CD4-positive, alpha-beta T cell treated with Interleukin-6 at 100 ng/mL for 8 hours (primary cell): ENCODE results near the gene TCF3.
"Not testable (repeated sequence)": the region's sequence is repeated elsewhere in the genome, so short reads cannot be mapped to it uniquely, and the experiment has no call there.

Experiments used
- DNase-seq: peaks from one replicate; pipeline ENCODE4 v3.0.0-alpha.2; 2020; ENCODE audit warnings: mixed read lengths, low spot score

The TCF3 gene

GRCh38 chr19:1650650-1651567 lies 1.5 kb downstream of the TCF3 start:
- peak; percentile 60 for DNase-seq

GRCh38 chr19:1649706-1650649 lies 2.4 kb downstream of the TCF3 start:
- no peak for DNase-seq

DNA sequence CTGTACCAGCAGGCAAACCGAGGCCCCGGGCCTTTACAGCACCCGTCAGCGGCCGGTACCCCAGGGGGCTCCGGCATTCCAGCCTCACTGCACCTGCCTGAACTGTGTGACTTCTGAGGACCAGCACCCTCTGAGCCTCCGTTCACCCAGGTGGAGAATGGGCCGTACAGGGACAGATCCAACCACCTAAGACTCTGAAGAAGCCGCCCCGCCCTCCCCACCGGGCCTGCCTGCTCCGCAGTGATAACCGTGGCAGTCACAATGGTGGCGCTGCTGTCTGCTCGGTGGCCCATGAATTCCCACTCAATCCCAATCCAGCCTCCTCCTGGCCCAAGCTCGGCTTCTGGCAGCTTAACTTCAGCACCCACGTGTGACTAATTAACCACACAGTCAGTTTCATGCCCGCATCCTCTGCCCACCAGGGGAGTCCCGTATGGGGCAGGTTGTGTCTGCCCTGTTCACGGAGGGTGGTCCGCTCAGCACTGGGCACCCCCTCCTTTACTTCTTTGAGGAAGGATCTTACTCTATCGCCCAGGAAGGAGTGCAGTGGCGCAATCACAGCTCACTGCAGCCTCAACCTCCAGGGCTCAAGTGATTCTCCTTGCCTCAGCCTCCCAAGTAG lies 3.4 kb downstream of the TCF3 start:
- no peak for DNase-seq

- DNase-seq, result no peak
These were observed 4.0 kb downstream of the TCF3 start for GRCh38 chr19:1648459-1648849.

- DNase-seq, result no peak
These were observed 4.6 kb downstream of the TCF3 start for GRCh38 chr19:1647501-1648458.

DNA sequence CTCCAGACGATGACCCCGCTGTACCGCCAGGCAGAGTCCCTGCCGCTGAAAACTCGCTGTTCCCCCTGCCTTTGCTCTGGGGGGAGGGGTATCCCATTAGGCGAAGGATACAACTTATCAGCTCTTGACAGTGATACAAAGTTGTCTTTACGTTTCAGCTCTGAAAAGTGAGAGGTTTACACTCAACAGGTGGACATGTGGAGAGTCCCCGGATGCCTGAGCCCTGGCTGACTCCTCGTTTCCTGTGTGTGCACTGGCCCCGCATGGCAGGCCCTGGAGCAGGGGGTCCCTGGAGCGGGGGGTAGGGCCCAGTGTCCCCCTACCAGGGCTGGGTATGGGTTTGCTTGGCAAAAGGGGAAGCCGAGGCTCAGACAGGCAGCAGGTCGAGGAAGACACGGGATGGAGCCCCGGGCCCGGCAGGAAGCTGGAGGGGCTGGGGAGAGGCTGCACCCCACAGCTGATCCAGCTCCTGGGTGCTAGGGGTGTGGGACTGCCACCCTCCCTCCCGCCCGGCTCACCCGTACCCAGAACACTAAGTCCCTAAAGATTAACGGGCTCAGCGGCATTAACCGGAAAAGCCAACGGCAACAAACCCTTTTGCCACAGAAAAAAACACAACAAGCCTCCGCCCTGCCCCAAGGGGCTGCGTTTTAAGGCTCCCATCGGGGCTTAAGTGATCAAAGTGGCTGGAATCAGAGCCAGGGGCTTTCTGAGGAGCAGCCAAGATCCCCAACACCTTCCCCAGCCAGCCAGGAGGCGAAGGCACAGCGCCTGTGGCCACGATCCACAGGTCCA lies 5.6 kb downstream of the TCF3 start:
- no peak for DNase-seq

GRCh38 chr19:1646149-1646548 lies 6.3 kb downstream of the TCF3 start:
- no peak for DNase-seq

GRCh38 chr19:1645299-1645698 lies 7.1 kb downstream of the TCF3 start:
- no peak for DNase-seq

DNA sequence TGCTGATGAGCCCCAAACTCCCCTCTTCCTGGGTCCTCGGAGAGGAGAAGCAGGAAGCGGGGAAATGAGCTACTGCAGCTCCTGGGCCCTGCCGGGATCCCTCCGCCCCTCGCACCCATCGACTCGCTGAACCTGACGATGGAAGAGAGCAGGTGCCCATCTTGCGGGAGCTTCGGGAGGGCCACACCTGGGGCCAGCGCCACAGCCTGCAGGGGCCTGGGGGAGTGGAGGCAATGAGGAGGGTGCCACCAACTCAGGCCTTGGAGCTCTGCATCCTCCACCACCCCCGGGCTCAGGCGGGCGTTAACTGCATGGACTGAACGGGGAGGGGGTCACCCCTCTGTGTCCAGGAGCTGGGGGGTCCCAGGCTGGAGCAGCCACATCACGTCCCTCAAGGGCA lies 8.3 kb downstream of the TCF3 start:
- no peak for DNase-seq

GRCh38 chr19:1640893-1641448 lies 11.4 kb downstream of the TCF3 start:
- DNase-seq, result not testable (repeated sequence)

DNA sequence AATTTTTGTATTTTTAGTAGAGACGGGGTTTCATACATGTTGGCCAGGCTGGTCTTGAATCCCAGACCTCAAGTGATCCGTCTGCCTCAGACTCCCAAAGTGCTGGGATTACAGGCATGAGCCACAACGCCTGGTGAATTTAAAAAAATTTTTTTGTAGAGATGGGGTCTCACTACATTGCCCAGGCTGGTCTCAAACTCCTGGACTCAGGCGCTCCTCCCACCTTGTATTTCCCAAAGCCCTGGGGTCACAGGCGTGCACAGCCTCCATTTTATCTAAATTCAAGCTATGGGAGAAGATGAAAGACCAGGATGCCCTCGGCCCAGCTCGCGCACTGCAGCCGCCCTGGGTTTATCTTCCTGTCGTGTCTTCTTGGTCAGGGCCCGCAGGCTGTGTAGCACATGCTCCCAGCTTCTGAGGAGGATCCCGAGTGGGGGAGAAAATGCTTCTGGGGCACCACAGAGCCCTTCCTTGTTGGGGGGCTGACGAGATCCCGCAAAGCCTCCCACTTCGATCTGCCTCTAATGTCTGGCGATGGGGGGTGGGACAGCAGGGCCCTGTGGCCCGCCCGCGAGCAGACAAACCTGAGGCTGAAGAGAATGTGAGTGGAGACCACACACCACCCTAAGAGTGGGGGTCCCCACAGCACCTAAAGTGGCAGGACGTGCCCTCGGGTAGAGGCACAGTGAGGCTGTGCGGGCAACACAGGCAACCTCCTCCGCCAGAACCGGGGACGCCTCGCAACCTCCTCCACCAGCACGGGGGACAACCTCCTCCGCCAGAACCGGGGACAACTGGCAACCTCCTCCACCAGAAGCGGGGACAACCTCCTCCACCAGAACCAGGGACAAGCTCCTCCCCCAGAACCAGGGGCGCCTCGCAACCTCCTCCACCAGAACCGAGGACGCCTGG lies 15.8 kb downstream of the TCF3 start:
- no peak for DNase-seq

- DNase-seq, result no peak
These were observed 17.5 kb downstream of the TCF3 start for GRCh38 chr19:1634938-1635243.

DNA sequence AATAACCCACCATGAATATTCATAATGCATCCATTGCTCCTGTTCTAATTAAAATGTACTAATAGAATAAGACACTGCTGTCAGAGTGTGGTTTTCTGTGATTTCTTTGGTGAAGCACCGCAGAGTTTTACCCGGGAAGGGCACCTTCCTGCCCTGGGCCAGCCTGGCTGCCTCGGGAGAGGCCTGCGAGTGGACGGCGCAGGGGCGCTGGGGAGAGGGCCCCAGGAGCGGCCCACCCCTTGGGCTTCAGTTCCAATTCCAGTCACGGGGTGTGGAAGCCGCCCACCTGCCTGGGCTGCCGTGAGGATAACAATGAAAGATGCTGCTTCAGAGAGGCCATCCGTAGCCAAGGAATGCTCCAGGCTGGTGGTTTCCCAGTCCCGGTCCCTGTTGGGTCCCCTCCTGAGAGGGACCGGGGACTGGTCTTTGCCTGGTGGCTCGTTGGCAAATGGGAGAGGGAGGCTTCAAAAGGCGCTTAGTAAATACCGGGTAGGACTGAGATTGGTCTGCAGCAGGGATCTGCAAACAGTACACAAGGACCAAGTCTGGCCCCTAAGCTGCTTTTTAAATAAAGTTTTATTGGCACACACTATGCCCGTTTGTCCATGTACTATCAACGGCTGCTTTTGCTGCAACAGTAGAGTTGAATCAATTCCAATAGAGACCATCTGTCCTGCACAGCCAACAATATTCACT lies 18.0 kb downstream of the TCF3 start:
- no peak for DNase-seq

DNA sequence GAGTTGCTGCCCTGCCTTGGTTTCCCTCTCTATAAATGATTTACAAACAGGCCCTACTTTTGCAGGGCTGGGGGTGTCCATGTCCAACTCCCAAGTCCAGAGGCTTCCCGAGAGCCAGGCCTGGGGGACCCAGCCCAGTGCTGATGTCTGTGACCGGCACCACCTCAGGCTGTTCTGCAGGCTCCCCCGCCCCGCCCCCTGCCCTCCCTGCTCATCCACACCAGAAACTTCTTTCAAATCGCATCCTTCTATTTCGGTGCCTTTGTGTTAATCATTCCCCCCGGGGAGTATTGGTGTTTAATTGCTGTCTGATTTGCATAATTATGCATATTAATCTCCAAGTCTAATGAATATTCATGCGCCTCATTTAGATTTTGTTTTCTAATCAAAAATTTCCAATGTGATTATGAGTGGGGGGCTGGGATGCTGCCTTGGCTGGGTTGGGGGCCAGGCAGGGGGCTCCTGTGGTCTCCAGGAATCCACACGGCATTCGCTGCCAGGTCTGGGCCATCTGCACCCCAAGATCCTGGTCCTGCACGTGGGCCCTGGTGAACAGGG lies 19.1 kb downstream of the TCF3 start:
- no peak for DNase-seq

DNA sequence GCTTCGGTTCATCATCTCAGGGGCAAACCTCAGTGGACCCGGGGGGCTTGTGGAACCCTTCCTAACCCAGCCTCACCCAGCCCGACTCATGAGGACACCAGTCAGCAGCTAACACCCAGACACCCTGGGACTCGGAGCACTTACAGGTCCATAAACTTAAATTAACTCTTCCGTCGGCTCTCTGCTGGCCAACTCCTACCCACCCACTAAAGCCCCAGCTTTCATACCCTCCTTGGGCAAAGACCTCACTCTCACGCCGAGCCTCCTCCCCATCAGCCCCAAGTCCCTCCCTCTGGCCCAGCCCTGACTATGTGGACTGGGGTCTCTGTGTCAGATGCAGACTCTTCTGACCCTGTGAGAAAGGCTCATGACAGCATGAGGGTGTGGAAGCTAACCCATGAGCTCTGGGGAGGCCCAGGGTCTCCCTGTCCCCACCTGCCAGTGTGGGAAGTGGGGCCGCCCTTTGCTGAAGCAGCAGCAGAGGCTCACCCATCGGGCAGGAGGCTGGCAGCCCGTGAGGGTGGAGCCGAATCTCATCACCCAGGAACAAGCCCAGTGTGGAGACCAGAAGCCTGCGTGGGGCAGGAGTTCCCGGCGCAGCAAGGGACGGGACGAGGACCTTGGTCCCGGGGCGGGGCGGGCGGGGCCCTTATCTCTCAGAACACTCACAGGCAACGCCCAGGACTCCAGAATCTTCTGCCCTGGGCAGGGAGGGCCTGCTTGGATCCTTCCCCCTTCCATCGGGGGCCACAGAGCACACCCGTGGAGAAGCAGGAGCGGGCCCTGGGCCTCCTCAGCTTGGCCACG lies 19.8 kb downstream of the TCF3 start:
- no peak for DNase-seq

DNA sequence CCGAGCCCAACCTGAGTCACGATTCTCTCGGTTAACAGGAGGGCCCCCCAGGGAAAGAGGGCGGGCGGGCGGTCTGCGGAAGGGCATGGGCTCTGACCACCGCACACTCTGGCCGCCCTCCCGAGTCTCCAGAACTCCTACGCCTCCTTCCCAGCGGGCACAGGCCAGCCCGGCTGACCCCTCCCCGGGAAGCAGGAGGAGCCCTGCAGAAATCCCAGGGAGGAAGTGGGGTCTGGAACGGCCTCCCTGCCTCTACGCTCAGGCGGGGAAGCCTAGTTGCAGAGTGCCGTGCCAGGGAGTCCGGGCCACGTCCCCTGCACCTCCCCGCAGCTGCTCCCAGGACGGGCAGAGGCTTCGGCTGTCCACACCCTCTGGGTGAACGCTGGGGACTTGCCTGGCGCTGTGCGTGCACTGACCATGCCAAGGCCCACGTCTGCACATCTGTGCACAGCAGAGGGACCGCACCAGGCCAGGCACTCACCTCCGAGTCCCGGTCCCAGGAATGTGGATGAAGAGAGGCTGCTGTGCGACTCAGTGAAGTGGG lies 20.8 kb downstream of the TCF3 start:
- DNase-seq, result no peak

DNA sequence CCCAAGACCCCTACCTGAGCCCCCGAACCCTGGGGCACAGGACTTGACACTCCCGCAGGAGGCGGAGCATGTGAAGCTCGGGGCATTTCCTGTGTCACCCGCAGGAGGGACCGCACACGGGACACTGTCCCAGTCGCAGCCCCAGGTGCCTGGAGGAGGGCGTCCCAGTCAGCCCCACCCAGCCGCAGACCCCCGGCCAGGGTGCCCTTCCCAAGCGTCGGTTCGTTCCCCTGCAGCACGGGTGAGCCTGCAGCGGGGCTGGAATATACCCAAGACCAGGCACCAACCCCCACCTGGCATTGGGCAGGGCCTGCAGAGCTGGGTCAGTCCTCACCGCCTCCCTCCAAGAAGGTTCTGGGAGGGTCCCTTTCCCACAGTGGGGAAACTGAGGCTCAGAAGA lies 21.6 kb downstream of the TCF3 start:
- no peak for DNase-seq
